Neural progenitor cell (in vitro differentiated cells): ENCODE results near the gene POSTN. TPM values are rescaled to one million over a fixed set of nuclear protein-coding genes. Genes with fewer than 3 reads are reported as not detected.
"Not testable (repeated sequence)": the region's sequence is repeated elsewhere in the genome, so short reads cannot be mapped to it uniquely, and the experiment has no call there.

ENCODE experiments used
- DNase-seq: peaks from one replicate; pipeline ENCODE4 v3.0.0-alpha.2; 2016; ENCODE audit warnings: low spot score
- H2AFZ ChIP-seq: fragments of 200-600 bp; sonication (generic); replicated peaks from 2 replicates; pipeline ENCODE4 v1.6.1; 2016; ENCODE audit warnings: antibody characterized with exemption
- H3F3A ChIP-seq: fragments of 200-600 bp; sonication (generic); 2 replicates; pipeline ENCODE4 v1.6.1; 2016; ENCODE audit warnings: antibody characterized with exemption, low read depth
- H3K27ac ChIP-seq: fragments of 200-600 bp; sonication (generic); 2 replicates; pipeline ENCODE4 v1.5.1; 2016; ENCODE audit warnings: mild to moderate bottlenecking
- H3K27me3 ChIP-seq: fragments of 200-600 bp; sonication (generic); 2 replicates; pipeline ENCODE4 v1.6.1; 2016; ENCODE audit warnings: mild to moderate bottlenecking, moderate library complexity
- H3K36me3 ChIP-seq: fragments of 200-600 bp; sonication (generic); 2 replicates; pipeline ENCODE4 v1.5.1; 2016
- H3K4me1 ChIP-seq: fragments of 200-600 bp; sonication (generic); 2 replicates; pipeline ENCODE4 v1.6.1; 2016; ENCODE audit warnings: mixed run types
- H3K4me2 ChIP-seq: fragments of 200-600 bp; sonication (generic); 2 replicates; pipeline ENCODE4 v1.6.1; 2016
- H3K4me3 ChIP-seq: fragments of 200-600 bp; sonication (generic); 2 replicates; pipeline ENCODE4 v1.5.1; 2016
- H3K79me2 ChIP-seq: fragments of 200-600 bp; sonication (generic); 2 replicates; pipeline ENCODE4 v1.6.1; 2016; ENCODE audit warnings: low read depth
- H3K9ac ChIP-seq: fragments of 200-600 bp; sonication (generic); 2 replicates; pipeline ENCODE4 v1.6.1; 2016
- H3K9me3 ChIP-seq: fragments of 200-600 bp; sonication (generic); 2 replicates; pipeline ENCODE4 v1.5.1; 2016; ENCODE audit warnings: low read depth
- H4K20me1 ChIP-seq: fragments of 200-600 bp; sonication (generic); 2 replicates; pipeline ENCODE4 v1.6.1; 2016; ENCODE audit warnings: low read depth
- H3K27ac Mint-ChIP-seq: 3 replicates; pipeline ENCODE4 v1.8.0; 2021; ENCODE audit warnings: mixed read lengths
- H3K27me3 Mint-ChIP-seq: 2 replicates; pipeline ENCODE4 v1.8.0; 2022; ENCODE audit warnings: low read depth, mild to moderate bottlenecking, inconsistent platforms, moderate library complexity, mixed read lengths; ENCODE audit not compliant: insufficient read depth
- H3K36me3 Mint-ChIP-seq: 3 replicates; pipeline ENCODE4 v1.8.0; 2021; ENCODE audit warnings: mixed read lengths
- H3K4me1 Mint-ChIP-seq: 3 replicates; pipeline ENCODE4 v1.8.0; 2021; ENCODE audit warnings: mixed read lengths
- H3K4me3 Mint-ChIP-seq: 3 replicates; pipeline ENCODE4 v1.8.0; 2021; ENCODE audit warnings: mild to moderate bottlenecking, moderate library complexity, mixed read lengths
- H3K9me3 Mint-ChIP-seq: 3 replicates; pipeline ENCODE4 v1.8.0; 2020; ENCODE audit warnings: mixed read lengths
- CTCF ChIP-seq: fragments of 200-600 bp; sonication (generic); IDR thresholded peaks from 2 replicates; pipeline ENCODE4 v1.5.1; 2017; ENCODE audit warnings: antibody characterized with exemption, mild to moderate bottlenecking
- EZH2 ChIP-seq: fragments of 200-600 bp; sonication (generic); IDR thresholded peaks from 2 replicates; pipeline ENCODE4 v1.6.1; 2017; ENCODE audit warnings: antibody characterized with exemption, mild to moderate bottlenecking, moderate library complexity
- EZH2phosphoT487 ChIP-seq: fragments of 200-600 bp; sonication (generic); IDR thresholded peaks from 2 replicates; pipeline ENCODE4 v1.6.1; 2017; ENCODE audit warnings: antibody characterized with exemption
- total RNA-seq: library from RNA; depleted of rRNA; stranded (reverse); fragments of >200 nt; gene quantifications from 2 replicates; pipeline ENCODE4 v1.2.3, GENCODE V29; 2015; ENCODE audit warnings: low replicate concordance

Gene POSTN
- total RNA-seq, 1 donor from 2014 or later = not detected

- H3K4me2 ChIP-seq = no peak overlapping the region
- no peaks in the 10 kb centered on the region for H4K20me1 ChIP-seq
- no peaks in the 10 kb centered on the region for H3K9me3 ChIP-seq
- H2AFZ ChIP-seq = no peak overlapping the region
- Mint-ChIP-seq H3K4me3 (no peak overlapping the region), H3K27me3 (no peaks in the 10 kb centered on the region), H3K27ac (no peak overlapping the region), H3K9me3 (no peaks in the 10 kb centered on the region), H3K36me3 (no peaks in the 10 kb centered on the region), H3K4me1 (peaks cover 21% of the 10 kb centered on the region)
- DNase-seq = no peak
- TF ChIP-seq EZH2 (no peak), CTCF (no peak), EZH2phosphoT487 (no peak)
- no peak overlapping the region for H3K27ac ChIP-seq
- no peak overlapping the region for H3K9ac ChIP-seq
- no peak overlapping the region for H3K4me3 ChIP-seq
- no peaks in the 10 kb centered on the region for H3K4me1 ChIP-seq
- no peaks in the 10 kb centered on the region for H3K27me3 ChIP-seq
- no peaks in the 10 kb centered on the region for H3K36me3 ChIP-seq
- H3K79me2 ChIP-seq = no peaks in the 10 kb centered on the region
- H3F3A ChIP-seq = no peaks in the 10 kb centered on the region
Measured at GRCh38 chr13:37594550-37594949, 4.0 kb downstream of the POSTN start.

GRCh38 chr13:37589381-37589780, 9.2 kb downstream of the POSTN start:
- H2AFZ ChIP-seq, H3K36me3 ChIP-seq, H3K27ac ChIP-seq, H3K9me3 ChIP-seq, H3K4me2 ChIP-seq, DNase-seq, H3K9me3 Mint-ChIP-seq, H3K4me3 ChIP-seq, H3K27ac Mint-ChIP-seq, H3K36me3 Mint-ChIP-seq, H3K79me2 ChIP-seq, H3K27me3 ChIP-seq, H3K4me3 Mint-ChIP-seq, H3K4me1 Mint-ChIP-seq, H3F3A ChIP-seq, H3K9ac ChIP-seq, H4K20me1 ChIP-seq, H3K4me1 ChIP-seq, H3K27me3 Mint-ChIP-seq: not testable (repeated sequence)

GRCh38 chr13:37587236-37587635, 11.3 kb downstream of the POSTN start:
- no peaks in the 10 kb centered on the region for H3K36me3 ChIP-seq
- TF ChIP-seq EZH2 (no peak), CTCF (no peak), EZH2phosphoT487 (no peak)
- H3K4me2 ChIP-seq = no peak overlapping the region
- Mint-ChIP-seq H3K27ac (no peak overlapping the region), H3K4me1 (no peaks in the 10 kb centered on the region), H3K4me3 (no peak overlapping the region), H3K9me3 (no peaks in the 10 kb centered on the region), H3K36me3 (no peaks in the 10 kb centered on the region), H3K27me3 (no peaks in the 10 kb centered on the region)
- H3K4me1 ChIP-seq = no peaks in the 10 kb centered on the region
- DNase-seq = no peak
- no peaks in the 10 kb centered on the region for H3K9me3 ChIP-seq
- no peaks in the 10 kb centered on the region for H3K79me2 ChIP-seq
- no peaks in the 10 kb centered on the region for H4K20me1 ChIP-seq
- H3K4me3 ChIP-seq = no peak overlapping the region
- no peak overlapping the region for H3K9ac ChIP-seq
- H2AFZ ChIP-seq = no peak overlapping the region
- H3K27ac ChIP-seq = no peak overlapping the region
- H3K27me3 ChIP-seq = no peaks in the 10 kb centered on the region
- H3F3A ChIP-seq = no peaks in the 10 kb centered on the region

GRCh38 chr13:37586164-37586563, 12.4 kb downstream of the POSTN start:
- Mint-ChIP-seq H3K4me3 (no peak overlapping the region), H3K27me3 (no peaks in the 10 kb centered on the region), H3K27ac (no peak overlapping the region), H3K9me3 (no peaks in the 10 kb centered on the region), H3K36me3 (no peaks in the 10 kb centered on the region), H3K4me1 (no peaks in the 10 kb centered on the region)
- TF ChIP-seq CTCF (no peak), EZH2phosphoT487 (no peak), EZH2 (no peak)
- Histone ChIP-seq H3F3A (no peaks in the 10 kb centered on the region), H3K9ac (no peak overlapping the region), H4K20me1 (no peaks in the 10 kb centered on the region), H3K27ac (no peak overlapping the region), H3K79me2 (no peaks in the 10 kb centered on the region), H3K27me3 (no peaks in the 10 kb centered on the region), H2AFZ (no peak overlapping the region), H3K4me2 (no peak overlapping the region), H3K4me3 (no peak overlapping the region), H3K4me1 (no peaks in the 10 kb centered on the region), H3K9me3 (no peaks in the 10 kb centered on the region), H3K36me3 (no peaks in the 10 kb centered on the region)
- no peak for DNase-seq
